Astrocyte (in vitro differentiated cells and primary cell): ENCODE results near the gene LILRB2. TPM values are rescaled to one million over a fixed set of nuclear protein-coding genes. Genes with fewer than 3 reads are reported as not detected.

Experiments used
- DNase-seq: peaks from one replicate; pipeline ENCODE4 v3.0.0-alpha.2; 2010; ENCODE audit warnings: low read depth
- FAIRE-seq: peaks from 2 replicates; lab custom pipeline; 2011; peaks lifted over from hg19 to GRCh38; lab: Jason Lieb, UNC
- H2AFZ ChIP-seq: 2 replicates; pipeline ENCODE4 v1.6.0; 2012; ENCODE audit warnings: low read depth, low read length, inconsistent platforms
- H3K27ac ChIP-seq: 2 replicates; pipeline ENCODE4 v1.5.1; 2011; ENCODE audit warnings: low read depth, low read length, inconsistent platforms
- H3K27me3 ChIP-seq: 2 replicates; pipeline ENCODE4 v1.6.0; 2011; ENCODE audit warnings: low read length, inconsistent platforms; ENCODE audit not compliant: insufficient read depth
- H3K36me3 ChIP-seq: 2 replicates; pipeline ENCODE4 v1.5.1; 2011; ENCODE audit warnings: low read length, inconsistent platforms; ENCODE audit not compliant: insufficient read depth
- H3K4me1 ChIP-seq: 2 replicates; pipeline ENCODE4 v1.5.1; 2011; ENCODE audit warnings: low read length, inconsistent platforms; ENCODE audit not compliant: insufficient read depth
- H3K4me2 ChIP-seq: 2 replicates; pipeline ENCODE4 v1.6.0; 2012; ENCODE audit warnings: low read length, inconsistent platforms
- H3K4me3 ChIP-seq: 2 replicates; pipeline ENCODE4 v1.5.1; 2011; ENCODE audit warnings: low read depth, mild to moderate bottlenecking, low read length, inconsistent platforms; ENCODE audit not compliant: insufficient read depth
- H3K79me2 ChIP-seq: 2 replicates; pipeline ENCODE4 v1.6.0; 2012; ENCODE audit warnings: mild to moderate bottlenecking, low read length, inconsistent platforms; ENCODE audit not compliant: insufficient read depth
- H3K9ac ChIP-seq: 2 replicates; pipeline ENCODE4 v1.6.0; 2012; ENCODE audit warnings: mild to moderate bottlenecking, low read length, inconsistent platforms
- H3K9me3 ChIP-seq: 2 replicates; pipeline ENCODE4 v1.5.1; 2012; ENCODE audit warnings: low read depth, mild to moderate bottlenecking, low read length, inconsistent platforms; ENCODE audit not compliant: insufficient read depth
- H4K20me1 ChIP-seq: 2 replicates; pipeline ENCODE4 v1.6.0; 2012; ENCODE audit warnings: low read length, inconsistent platforms; ENCODE audit not compliant: insufficient read depth
- H3K27ac Mint-ChIP-seq: one replicate; pipeline ENCODE4 v1.8.0; 2021; ENCODE audit warnings: mild to moderate bottlenecking, mixed read lengths; ENCODE audit not compliant: unreplicated experiment
- H3K27me3 Mint-ChIP-seq: one replicate; pipeline ENCODE4 v1.8.0; 2021; ENCODE audit warnings: low read depth, mixed read lengths; ENCODE audit not compliant: unreplicated experiment
- H3K36me3 Mint-ChIP-seq: one replicate; pipeline ENCODE4 v1.8.0; 2021; ENCODE audit warnings: low read depth, mixed read lengths; ENCODE audit not compliant: unreplicated experiment
- H3K4me1 Mint-ChIP-seq: one replicate; pipeline ENCODE4 v1.8.0; 2021; ENCODE audit warnings: low read depth, mixed read lengths; ENCODE audit not compliant: unreplicated experiment
- H3K4me3 Mint-ChIP-seq: one replicate; pipeline ENCODE4 v1.8.0; 2021; ENCODE audit warnings: mild to moderate bottlenecking, moderate library complexity, mixed read lengths; ENCODE audit not compliant: unreplicated experiment
- H3K9me3 Mint-ChIP-seq: one replicate; pipeline ENCODE4 v1.8.0; 2021; ENCODE audit warnings: mild to moderate bottlenecking, mixed read lengths; ENCODE audit not compliant: unreplicated experiment
- CTCF ChIP-seq: IDR thresholded peaks from 2 replicates; pipeline ENCODE4 v1.5.1; 2011; ENCODE audit warnings: low read depth, mild to moderate bottlenecking, inconsistent platforms, low read length, moderate library complexity; ENCODE audit not compliant: insufficient read depth
- EZH2 ChIP-seq: IDR thresholded peaks from 2 replicates; pipeline ENCODE4 v1.6.1; 2012; ENCODE audit warnings: mild to moderate bottlenecking, low read length, inconsistent platforms; ENCODE audit not compliant: insufficient read depth
- total RNA-seq: library from RNA; stranded (reverse); gene quantifications from 2 replicates; pipeline ENCODE4 v1.2.1, GENCODE V29; 2021

The LILRB2 gene
- total RNA-seq, 1 donor from 2014 or later, result not detected

- no peaks in the 10 kb centered on the region for H3K36me3 Mint-ChIP-seq
- TF ChIP-seq CTCF (no peak), EZH2 (no peak)
- no peaks in the 10 kb centered on the region for H3K9me3 Mint-ChIP-seq
- no peaks in the 10 kb centered on the region for H3K36me3 ChIP-seq
- H3K27me3 ChIP-seq, result no peaks in the 10 kb centered on the region
- H3K4me1 ChIP-seq, result no peaks in the 10 kb centered on the region
- H3K79me2 ChIP-seq, result no peaks in the 10 kb centered on the region
- no peaks in the 10 kb centered on the region for H4K20me1 ChIP-seq
- no peak for FAIRE-seq
- no peaks in the 10 kb centered on the region for H3K9me3 ChIP-seq
- H3K4me3 ChIP-seq, result no peak overlapping the region
- H3K9ac ChIP-seq, result no peak overlapping the region
- no peak overlapping the region for H3K4me2 ChIP-seq
- H2AFZ ChIP-seq, result no peak overlapping the region
- peaks cover 22% of the 10 kb centered on the region for H3K27me3 Mint-ChIP-seq
- no peaks in the 10 kb centered on the region for H3K4me1 Mint-ChIP-seq
- no peak overlapping the region for H3K4me3 Mint-ChIP-seq
- no peak for DNase-seq
- H3K27ac ChIP-seq, result no peak overlapping the region
- H3K27ac Mint-ChIP-seq, result no peak overlapping the region
Measured at GRCh38 chr19:54262470-54262869, 18.4 kb downstream of the LILRB2 start.

- no peaks in the 10 kb centered on the region for H3K79me2 ChIP-seq
- H3K4me3 Mint-ChIP-seq, result no peak overlapping the region
- H3K36me3 ChIP-seq, result no peaks in the 10 kb centered on the region
- H3K36me3 Mint-ChIP-seq, result no peaks in the 10 kb centered on the region
- no peak overlapping the region for H3K4me2 ChIP-seq
- H3K9me3 Mint-ChIP-seq, result no peaks in the 10 kb centered on the region
- DNase-seq (no peak), FAIRE-seq (no peak)
- H3K27ac ChIP-seq, result no peak overlapping the region
- no peaks in the 10 kb centered on the region for H3K4me1 Mint-ChIP-seq
- peaks cover 25% of the 10 kb centered on the region for H3K27me3 Mint-ChIP-seq
- no peaks in the 10 kb centered on the region for H3K27me3 ChIP-seq
- H3K27ac Mint-ChIP-seq, result no peak overlapping the region
- no peak for TF ChIP-seq CTCF
- TF ChIP-seq EZH2, result no peak
- H2AFZ ChIP-seq, result no peak overlapping the region
- H3K9ac ChIP-seq, result no peak overlapping the region
- H4K20me1 ChIP-seq, result no peaks in the 10 kb centered on the region
- no peak overlapping the region for H3K4me3 ChIP-seq
- no peaks in the 10 kb centered on the region for H3K4me1 ChIP-seq
- H3K9me3 ChIP-seq, result no peaks in the 10 kb centered on the region
Measured at GRCh38 chr19:54262066-54262465, 18.8 kb downstream of the LILRB2 start.

- Histone ChIP-seq H3K4me1 (no peaks in the 10 kb centered on the region), H3K4me3 (no peak within 1 kb of the TSS), H3K27ac (no peak within 1 kb of the TSS), H3K9me3 (no peaks in the 10 kb centered on the region), H3K27me3 (no peaks in the 10 kb centered on the region), H4K20me1 (no peaks in the 10 kb centered on the region), H2AFZ (no peak within 1 kb of the TSS), H3K79me2 (no peaks in the 10 kb centered on the region), H3K4me2 (no peak within 1 kb of the TSS), H3K9ac (no peak within 1 kb of the TSS), H3K36me3 (no peaks in the 10 kb centered on the region)
- Mint-ChIP-seq H3K4me3 (no peak within 1 kb of the TSS), H3K4me1 (no peaks in the 10 kb centered on the region), H3K9me3 (no peaks in the 10 kb centered on the region), H3K36me3 (peaks cover 3% of the 10 kb centered on the region), H3K27me3 (peaks cover 35% of the 10 kb centered on the region), H3K27ac (no peak within 1 kb of the TSS)
- no peak for TF ChIP-seq CTCF
- TF ChIP-seq EZH2, result no peak
- FAIRE-seq (no peak), DNase-seq (no peak)
Measured at GRCh38 chr19:54257116-54257480, 23.8 kb downstream of the LILRB2 start, which contains the start of gene LILRB5. TSS of gene LILRB5 (minus strand) at chr19:54257273. CDS start at chr19:54257193, 80 bp downstream.
